HG02759 (cell line): ENCODE measurements around the gene NOLC1.
A peak's percentile ranks its signal among the peaks of the same experiment; 100 is the strongest.

Experiments
- ATAC-seq: cut with Tn5 transposase; IDR thresholded peaks from one replicate; pipeline ENCODE4 v1.9.1; 2021; ENCODE audit warnings: mild to moderate bottlenecking, moderate library complexity; ENCODE audit not compliant: unreplicated experiment

The NOLC1 gene

GRCh38 chr10:102151774-102152544, at the start of gene NOLC1:
TSS of gene NOLC1 (plus strand) at chr10:102152389. CDS start at chr10:102152411, 22 bp downstream.
- peak; percentile 96 for ATAC-seq

GRCh38 chr10:102102421-102102820, 49.8 kb upstream of the NOLC1 start:
- no peak for ATAC-seq

GRCh38 chr10:102106998-102107397, 45.2 kb upstream of the NOLC1 start:
- ATAC-seq, result no peak

- ATAC-seq, result no peak
Observed at GRCh38 chr10:102109166-102110116, 42.7 kb upstream of the NOLC1 start.

- no peak for ATAC-seq
Observed at GRCh38 chr10:102111276-102111675, 40.9 kb upstream of the NOLC1 start.

GRCh38 chr10:102112210-102112817, 39.9 kb upstream of the NOLC1 start:
- ATAC-seq, result no peak

- ATAC-seq, result no peak
Observed at GRCh38 chr10:102113261-102113955, 38.8 kb upstream of the NOLC1 start.

GRCh38 chr10:102113956-102114857, 38.0 kb upstream of the NOLC1 start:
- peak; percentile 15 for ATAC-seq

- peak; percentile 79 for ATAC-seq
Observed at GRCh38 chr10:102114861-102115618, 37.1 kb upstream of the NOLC1 start.

GRCh38 chr10:102115775-102116174, 36.4 kb upstream of the NOLC1 start:
- no peak for ATAC-seq

GRCh38 chr10:102116656-102117055, 35.5 kb upstream of the NOLC1 start:
- ATAC-seq, result no peak

GRCh38 chr10:102117391-102118159, 34.6 kb upstream of the NOLC1 start:
- ATAC-seq, result no peak

- ATAC-seq, result no peak
Observed at GRCh38 chr10:102118867-102119266, 33.3 kb upstream of the NOLC1 start.

GRCh38 chr10:102119417-102120141, 32.6 kb upstream of the NOLC1 start:
- ATAC-seq, result no peak

- peak; percentile 68 for ATAC-seq
Observed at GRCh38 chr10:102120142-102120990, 31.8 kb upstream of the NOLC1 start, which contains the start of gene LDB1. TSS of gene LDB1 (minus strand) at chr10:102120368. CDS start at chr10:102120110, 258 bp downstream.

- no peak for ATAC-seq
Observed at GRCh38 chr10:102120991-102121738, 31.0 kb upstream of the NOLC1 start.
